Activated gamma-delta T cell treated with anti-CD3 and anti-CD28 coated beads, Interleukin-2, amount 50 U/mL, for 16 hours (primary cell): ENCODE measurements around the gene ZFC3H1.
"Not testable (repeated sequence)": the region's sequence is repeated elsewhere in the genome, so short reads cannot be mapped to it uniquely, and the experiment has no call there.

ENCODE experiments used
- DNase-seq: peaks from one replicate; pipeline ENCODE4 v3.0.0-alpha.2; 2020; ENCODE audit warnings: low read depth

ZFC3H1 gene

DNA sequence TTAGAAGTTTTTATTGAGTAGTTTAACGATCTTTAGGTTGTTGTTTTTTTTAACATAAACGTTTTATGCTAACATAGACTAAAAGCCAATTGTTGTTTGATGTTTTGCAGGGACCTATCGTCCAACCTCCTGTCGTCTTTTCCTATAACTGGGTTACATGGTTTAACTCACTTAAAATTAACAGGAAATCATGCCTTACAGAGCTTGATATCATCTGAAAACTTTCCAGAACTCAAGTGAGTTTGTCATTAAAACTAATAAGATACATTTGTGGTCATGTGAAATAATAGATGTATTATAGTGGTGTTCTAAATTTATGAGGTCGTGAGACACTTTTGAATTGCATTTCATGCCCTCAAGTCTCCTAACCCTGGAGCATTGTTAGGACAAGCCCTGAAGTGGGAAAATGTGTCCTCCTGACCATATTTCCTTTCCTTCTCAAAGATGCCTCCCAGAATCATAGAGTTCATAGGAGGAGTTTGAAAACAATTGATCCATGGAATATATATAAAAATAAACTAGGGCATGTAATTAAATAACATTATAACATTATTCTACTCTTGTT is 84.9 kb downstream of the ZFC3H1 start:
- DNase-seq, result no peak

DNA sequence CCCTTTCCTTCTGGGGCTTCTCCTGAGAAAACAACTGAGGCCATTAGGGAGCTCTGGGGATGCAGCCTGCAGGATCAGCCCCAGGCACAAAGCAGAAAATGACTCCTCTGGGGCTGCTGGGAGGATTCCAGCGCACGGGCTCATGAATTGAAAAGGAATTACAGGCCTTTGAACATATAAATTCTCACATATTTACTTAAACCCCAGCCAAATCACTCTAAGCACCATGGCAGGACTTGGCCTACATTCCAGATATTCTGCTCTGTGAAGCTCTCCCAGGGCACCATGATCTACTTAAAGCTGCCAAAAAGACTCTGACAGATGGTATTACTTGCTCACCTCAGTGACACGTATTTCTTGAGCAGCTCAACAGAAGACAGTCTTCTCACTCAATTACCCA is 87.2 kb downstream of the ZFC3H1 start:
- no peak for DNase-seq

DNA sequence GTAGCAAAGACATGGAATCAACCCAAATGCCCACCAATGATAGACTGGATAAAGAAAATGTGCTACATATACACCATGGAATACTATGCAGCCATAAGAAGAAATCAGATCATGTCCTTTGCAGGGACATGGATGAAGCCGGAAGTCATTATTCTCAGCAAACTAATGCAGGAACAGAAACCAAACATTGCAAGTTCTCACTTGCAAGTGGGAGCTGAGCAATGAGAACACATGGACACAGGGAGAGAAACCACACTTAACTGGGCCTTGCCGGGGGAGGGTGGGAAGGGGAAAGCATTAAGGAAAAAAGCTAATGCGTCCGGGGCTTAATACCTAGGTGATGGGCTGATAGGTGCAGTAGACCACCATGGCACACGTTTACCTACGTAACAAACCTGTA is 93.8 kb downstream of the ZFC3H1 start:
- DNase-seq, result not testable (repeated sequence)

DNA sequence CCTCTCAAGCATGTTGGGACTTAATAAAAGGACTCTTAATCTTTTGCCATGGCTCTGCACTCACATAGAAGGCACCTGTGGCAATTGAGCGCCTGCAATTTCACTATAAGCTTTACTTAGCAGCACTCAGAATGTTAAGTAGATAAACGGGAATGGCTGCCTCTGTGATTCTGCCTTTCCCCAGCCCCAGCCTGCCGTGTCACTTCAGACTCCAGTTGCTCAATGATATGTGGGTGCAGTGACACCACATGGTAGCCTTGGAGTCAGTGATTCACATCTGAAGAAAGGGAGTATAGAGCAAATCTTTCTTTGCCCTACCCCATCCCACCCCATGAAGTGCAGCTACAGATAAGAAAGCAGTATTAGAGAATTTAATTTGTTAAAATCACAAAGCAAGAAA is 96.1 kb downstream of the ZFC3H1 start:
- no peak for DNase-seq

DNA sequence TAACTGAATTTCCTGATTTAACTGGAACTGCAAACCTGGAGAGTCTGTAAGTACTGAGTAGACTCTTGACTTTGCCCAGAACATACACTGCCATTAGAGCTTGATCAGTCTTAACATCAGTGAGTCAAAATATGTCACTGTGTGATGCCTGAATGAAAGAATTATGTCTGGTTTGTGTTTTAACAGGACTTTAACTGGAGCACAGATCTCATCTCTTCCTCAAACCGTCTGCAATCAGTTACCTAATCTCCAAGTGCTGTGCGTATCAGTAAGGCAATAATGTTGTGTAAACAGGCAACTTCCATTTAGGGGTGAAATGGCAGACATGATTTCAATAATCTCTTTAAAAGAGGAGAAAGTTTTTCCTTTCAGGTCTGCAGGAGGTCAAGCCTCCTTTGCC is 97.0 kb downstream of the ZFC3H1 start:
- no peak for DNase-seq

DNA sequence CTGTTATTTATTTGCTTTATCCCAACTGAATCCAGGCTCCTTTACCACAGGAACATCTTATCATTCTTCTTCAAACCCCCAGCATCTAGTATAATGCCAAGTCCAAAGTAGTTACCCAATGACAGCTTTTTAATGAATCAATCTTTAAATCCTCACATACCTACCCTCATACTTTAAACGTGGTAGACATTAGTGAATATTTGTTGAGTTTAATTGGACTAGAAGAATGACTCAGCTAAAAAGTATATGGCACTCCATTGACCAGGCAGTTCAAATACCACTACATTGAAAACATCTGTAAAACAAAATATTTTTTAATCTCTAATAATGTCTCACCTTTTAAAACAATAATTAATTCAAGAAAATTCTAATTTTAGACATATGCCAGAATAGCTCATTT is 98.1 kb downstream of the ZFC3H1 start:
- no peak for DNase-seq

DNA sequence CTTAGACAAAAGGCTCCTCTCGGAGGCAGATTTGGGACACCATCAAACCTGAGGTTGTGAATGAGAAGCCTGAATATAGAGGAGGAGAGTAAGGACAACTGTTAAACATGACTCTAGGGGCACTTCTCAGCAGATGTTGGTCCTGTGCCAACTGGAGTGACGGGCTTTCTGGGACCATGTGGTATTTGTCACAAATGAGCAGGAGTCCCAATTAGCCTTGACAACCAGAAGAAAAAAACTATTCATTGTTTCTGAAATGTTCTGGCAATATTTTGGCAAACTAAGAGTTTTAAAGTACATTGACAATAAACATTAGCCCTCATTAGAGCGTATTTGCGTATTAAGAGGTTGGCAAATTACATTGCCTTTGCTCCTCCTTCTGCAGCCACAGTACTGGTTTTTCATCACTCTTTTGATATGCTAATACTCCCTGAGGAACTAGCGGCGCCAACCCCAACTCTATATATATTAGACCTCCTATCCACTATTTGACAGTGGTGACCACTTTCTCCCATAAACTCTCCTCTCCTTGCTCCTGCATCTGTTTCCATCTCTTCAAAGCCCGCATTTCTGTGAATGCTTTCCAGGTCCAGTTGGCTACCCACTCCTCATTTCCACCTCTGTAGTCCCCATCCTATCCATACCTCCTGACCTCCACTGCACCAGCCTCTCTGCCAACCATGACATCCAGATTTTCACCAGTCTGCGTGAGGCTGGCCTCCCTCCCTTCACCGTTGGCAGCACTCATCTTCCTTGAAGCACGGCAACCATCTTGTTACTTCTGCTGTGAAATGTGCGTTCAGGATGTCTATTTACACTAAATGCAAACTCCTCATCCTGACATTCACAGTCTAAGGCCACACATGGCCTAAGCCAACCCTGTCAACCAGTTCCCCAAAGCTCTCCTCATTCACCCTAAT is 100.7 kb downstream of the ZFC3H1 start:
- DNase-seq, result no peak
